K562 (cell line): ENCODE results near the gene AVPR1A. TPM values are rescaled to one million over a fixed set of nuclear protein-coding genes. Genes with fewer than 3 reads are reported as not detected.

ENCODE experiments used
- ATAC-seq: fragments of 200-7000 bp; cut with Tn5 transposase; 3 replicates; pipeline ENCODE4 v1.9.1; 2020; ENCODE audit warnings: moderate library complexity
- BruUV-seq: library from RNA; stranded (reverse); fragments of 400-500 nt; replicated peaks from 2 replicates; lab custom pipeline; 2021; lab: Mats Ljungman, UMichigan
- CTCF ChIA-PET: fragments of 300-600 bp; formaldehyde crosslinking; extraction: SDS; loops from one replicate; lab custom pipeline; 2021; ENCODE audit warnings: low intra/inter-chr PET ratio; lab: Yijun Ruan, JAX
- POLR2A ChIA-PET: fragments of 300-600, 350-650 bp; sonication (Branson Sonifier 250); formaldehyde crosslinking; extraction: SDS; loops from one replicate; lab custom pipeline; 2021; ENCODE audit warnings: antibody characterized with exemption, inconsistent platforms; lab: Yijun Ruan, JAX
- DNase-seq, 4 experiments: peaks; one replicate each; pipeline versions ENCODE4 v3.0.0 to v3.0.0-alpha.2; 2011 to 2018; ENCODE audit warnings: low spot score in 3 of 4, mixed read lengths in 3 of 4; ENCODE audit errors: extremely low read depth in 1 of 4
- FAIRE-seq: peaks from 2 replicates; lab custom pipeline; 2011; peaks lifted over from hg19 to GRCh38; lab: Jason Lieb, UNC
- H2AFZ ChIP-seq: 2 replicates; pipeline ENCODE4 v1.6.0; 2011; ENCODE audit warnings: low read depth, low read length, control low read depth, inconsistent platforms
- H3K27ac ChIP-seq: fragments of 200-600 bp; 3 replicates; pipeline ENCODE4 v1.8.0; 2011; ENCODE audit warnings: low read depth, mild to moderate bottlenecking, control low read depth, inconsistent platforms, low read length, moderate library complexity, mixed read lengths; ENCODE audit errors: extremely low read depth
- H3K27me3 ChIP-seq, 2 experiments: fragments of 300-600 bp in 1 of 2; 2 replicates in 1 of 2; 3 replicates in 1 of 2; pipeline versions ENCODE4 v1.6.0 to v1.8.0; 2011; ENCODE audit warnings: inconsistent platforms in 2 of 2, low read length in 2 of 2, mild to moderate bottlenecking in 1 of 2, mixed read lengths in 1 of 2, moderate library complexity in 1 of 2; ENCODE audit not compliant: control insufficient read depth in 2 of 2, insufficient read depth in 2 of 2
- H3K36me3 ChIP-seq: fragments of 300-600 bp; 3 replicates; pipeline ENCODE4 v1.8.0; 2011; ENCODE audit warnings: mild to moderate bottlenecking, low read length, inconsistent platforms; ENCODE audit not compliant: control insufficient read depth, insufficient read depth
- H3K4me1 ChIP-seq, 2 experiments: fragments of 200-600 bp in 1 of 2; replicated peaks in 1 of 2; 2 replicates in 1 of 2; 3 replicates in 1 of 2; pipeline versions ENCODE4 v1.5.1 to v1.8.0; 2011; ENCODE audit warnings: inconsistent platforms in 2 of 2, low read length in 2 of 2, mild to moderate bottlenecking in 1 of 2, mixed read lengths in 1 of 2, moderate library complexity in 1 of 2; ENCODE audit not compliant: control insufficient read depth in 2 of 2, insufficient read depth in 2 of 2
- H3K4me2 ChIP-seq: 2 replicates; pipeline ENCODE4 v1.6.1; 2011; ENCODE audit warnings: low read length, control low read depth, inconsistent platforms, mixed read lengths; ENCODE audit not compliant: insufficient read depth
- H3K4me3 ChIP-seq: fragments of 200-600 bp; sonication (generic), shearing (Covaris generic); 2 replicates; pipeline ENCODE4 v1.5.1; 2016; ENCODE audit warnings: control low read depth, inconsistent platforms
- H3K79me2 ChIP-seq: fragments of 200-600 bp; 3 replicates; pipeline ENCODE4 v1.8.0; 2011; ENCODE audit warnings: low read length, inconsistent platforms; ENCODE audit not compliant: control insufficient read depth, insufficient read depth
- H3K9ac ChIP-seq, 2 experiments: 2 replicates each; pipeline versions ENCODE4 v1.6.0 to v1.6.1; 2011; ENCODE audit warnings: low read depth in 2 of 2, low read length in 2 of 2, control low read depth in 1 of 2, inconsistent platforms in 1 of 2, mild to moderate bottlenecking in 1 of 2, mixed read lengths in 1 of 2; ENCODE audit not compliant: insufficient read depth in 1 of 2
- H3K9me1 ChIP-seq: one replicate; pipeline ENCODE4 v1.6.0; 2011; ENCODE audit warnings: inconsistent platforms, mild to moderate bottlenecking, low read length, moderate library complexity; ENCODE audit not compliant: control insufficient read depth, insufficient read depth
- H3K9me3 ChIP-seq: replicated peaks from 2 replicates; pipeline ENCODE4 v1.5.1; 2011; ENCODE audit warnings: low read depth, low read length, inconsistent platforms; ENCODE audit not compliant: control insufficient read depth, insufficient read depth
- H4K20me1 ChIP-seq: replicated peaks from 2 replicates; pipeline ENCODE4 v1.6.1; 2011; ENCODE audit warnings: low read length, inconsistent platforms, mixed read lengths; ENCODE audit not compliant: control insufficient read depth, insufficient read depth
- ASH1L ChIP-seq: fragments of 450-650 bp; IDR thresholded peaks from 2 replicates; pipeline ENCODE4 v1.6.1; 2018; ENCODE audit warnings: borderline replicate concordance, mild to moderate bottlenecking, low read depth; ENCODE audit not compliant: partially characterized antibody
- GTF2E2 ChIP-seq: fragments of 200-800 bp; sonication (Bioruptor generic); IDR thresholded peaks from 2 replicates; pipeline ENCODE4 v1.6.1; 2016; ENCODE audit warnings: missing genetic modification characterization, missing compliant biosample characterization
- JUNB ChIP-seq: fragments of 450-650 bp; formaldehyde crosslinking; conservative IDR thresholded peaks from 2 replicates; pipeline ENCODE4 v1.4.0; 2020; ENCODE audit warnings: mild to moderate bottlenecking
- MCM2 ChIP-seq: fragments of 450-650 bp; IDR thresholded peaks from 2 replicates; pipeline ENCODE4 v1.6.1; 2017; ENCODE audit warnings: low read depth, mild to moderate bottlenecking
- MLX ChIP-seq, 2 experiments: fragments of 450-650 bp in 1 of 2; sonication (generic) in 1 of 2; formaldehyde crosslinking; conservative IDR thresholded peaks; 2 replicates each; pipeline versions ENCODE4 v1.4.0 to v1.8.1; 2020 to 2022; ENCODE audit warnings: mild to moderate bottlenecking in 1 of 2, missing genetic modification reagents in 1 of 2
- MXD1 ChIP-seq: fragments of 250-450 bp; sonication (Bioruptor Pico); IDR thresholded peaks from 2 replicates; pipeline ENCODE4 v1.8.0; 2021; ENCODE audit warnings: borderline replicate concordance, mild to moderate bottlenecking, moderate library complexity; ENCODE audit not compliant: poor library complexity, severe bottlenecking
- PREB ChIP-seq: sonication (generic); formaldehyde crosslinking; IDR thresholded peaks from 2 replicates; pipeline ENCODE4 v1.8.1; 2023; ENCODE audit warnings: mild to moderate bottlenecking, missing genetic modification reagents
- ZMIZ1 ChIP-seq, 2 experiments: fragments of 150-350 bp in 1 of 2; IDR thresholded peaks; 2 replicates each; pipeline ENCODE4 v1.6.1; 2012 to 2016; ENCODE audit warnings: low read depth in 2 of 2, low read length in 2 of 2, mild to moderate bottlenecking in 1 of 2, moderate library complexity in 1 of 2
- ZNF175 ChIP-seq: fragments of 200-800 bp; sonication (Bioruptor generic); IDR thresholded peaks from 2 replicates; pipeline ENCODE4 v1.6.1; 2016; ENCODE audit warnings: low read depth, mild to moderate bottlenecking, missing genetic modification characterization, missing compliant biosample characterization
- ZNF77 ChIP-seq: fragments of 250-450 bp; sonication (Bioruptor Pico); IDR thresholded peaks from 2 replicates; pipeline ENCODE4 v1.5.0; 2020
- WGBS: fragments of 100-300 bp; shearing (Covaris generic); methylation state at CpG from one replicate; pipeline ENCODE4 v1.1.6; 2016; ENCODE audit warnings: low coverage, mixed read lengths; ENCODE audit not compliant: insufficient coverage; ENCODE audit errors: missing lambda C conversion rate; 5-methylcytosine and 5-hydroxymethylcytosine counted together
- in situ Hi-C: fragments of 300-500 bp; cut with MboI; formaldehyde crosslinking; loops from 4 replicates; pipeline ENCODE4 v1.15.0; 2018; ENCODE audit warnings: inconsistent platforms, mixed read lengths
- intact Hi-C: fragments of 100-400 bp; cut with micrococcal nuclease; formaldehyde crosslinking; loops from 2 replicates; pipeline ENCODE4 v1.14.2; 2022
- polyA plus RNA-seq, 8 experiments: library from polyadenylated mRNA; depleted of rRNA in 4 of 8; stranded (reverse) in 5 of 8; unstranded in 3 of 8; fragments of >200 nt; fragmentation: Nextera tagmentation in 2 of 8; fragmentation: Illumina TruSeq in 1 of 8; extraction: Ambion mirVana in 2 of 8; extraction: Trizol in 1 of 8; gene quantifications; 2 replicates each; pipeline versions ENCODE4 v1.2.1 to v1.2.3, GENCODE V29; 2011 to 2014; ENCODE audit warnings: inconsistent platforms in 1 of 8, missing spikeins in 1 of 8
- total RNA-seq, 7 experiments: library from RNA; depleted of rRNA in 6 of 7; stranded (reverse); fragments of >200 nt in 6 of 7; fragmentation: Illumina TruSeq in 2 of 7; extraction: Trizol in 2 of 7; gene quantifications; 2 replicates each; pipeline versions ENCODE4 v1.2.1 to v1.2.3, GENCODE V29; 2011 to 2021; ENCODE audit warnings: low replicate concordance in 1 of 7

AVPR1A gene
- total and polyA plus RNA-seq, 9 of the 15 experiments (the other 6 are each of a cell fraction or from before 2014, with no cell fraction given), result under 0.01 to 0.04 (median 0.03) TPM; not detected in 3

GRCh38 chr12:63144556-63144955, 6.4 kb downstream of the AVPR1A start:
- no TSS peak for BruUV-seq
- intact Hi-C loops (no loop called here), in situ Hi-C loops (no loop called here)
- H3K36me3 ChIP-seq, result no peaks in the 10 kb centered on the region
- H3K79me2 ChIP-seq, result no peaks in the 10 kb centered on the region
- H3K9ac ChIP-seq, result no peak overlapping the region
- H3K27ac ChIP-seq, result no peak overlapping the region
- H3K27me3 ChIP-seq, result 0 out of 5 replicates have a peak, but pooled peaks cover 0 to under 1% of the 10 kb centered on the region in 2 experiments
- TF ChIP-seq MXD1 (CRISPR knock-in tag), result no peak
- TF ChIP-seq ASH1L, result no peak
- no peak for TF ChIP-seq MCM2
- TF ChIP-seq ZMIZ1 (IDR thresholded peaks at IDR 0.05; ENCODE audit: low read depth in 2 of 2, low read length in 2 of 2), result no peak
- TF ChIP-seq PREB (CRISPR knock-in tag), result no peak
- no peak for TF ChIP-seq JUNB (CRISPR knock-in tag)
- TF ChIP-seq ZNF175 (CRISPR knock-in tag), result no peak
- TF ChIP-seq ZNF77, result no peak
- TF ChIP-seq MLX (CRISPR knock-in tag; conservative IDR thresholded peaks at IDR 0.05), result no peak
- TF ChIP-seq GTF2E2 (tag), result no peak
- H3K4me2 ChIP-seq, result no peak overlapping the region
- ATAC-seq (no peak), DNase-seq (no peak), FAIRE-seq (no peak)
- CTCF ChIA-PET, result no interaction called here
- WGBS, result 3% methylated on average over 3 of the region's 3 CpGs
- H4K20me1 ChIP-seq, result no peaks in the 10 kb centered on the region
- no peaks in the 10 kb centered on the region for H3K9me3 ChIP-seq
- no peaks in the 10 kb centered on the region for H3K4me1 ChIP-seq
- no peak overlapping the region for H3K4me3 ChIP-seq
- H3K9me1 ChIP-seq, result no peaks in the 10 kb centered on the region
- H2AFZ ChIP-seq, result no peak overlapping the region
- POLR2A ChIA-PET, result no interaction called here
